ENCODE measurements around the gene CENPX.

CENPX gene

GRCh38 chr17:82055023-82055964 is 32.6 kb upstream of the CENPX start:
- no peak for DNase-seq (ENCODE audit: low read depth)

GRCh38 chr17:82054351-82055022 is 31.8 kb upstream of the CENPX start:
- DNase-seq (ENCODE audit: low read depth) = no peak

GRCh38 chr17:82053556-82054263 is 31.0 kb upstream of the CENPX start:
- no peak for DNase-seq (ENCODE audit: low read depth)

GRCh38 chr17:82053130-82053529 is 30.5 kb upstream of the CENPX start:
- no peak for DNase-seq (ENCODE audit: low read depth)

- DNase-seq (ENCODE audit: low read depth) = no peak
These were observed 30.0 kb upstream of the CENPX start for GRCh38 chr17:82052638-82053059.

GRCh38 chr17:82051776-82052637 is 29.3 kb upstream of the CENPX start, which contains the start of the genes GPS1 and RFNG:
TSS of gene GPS1 (plus strand) at chr17:82051898. CDS start at chr17:82051932, 34 bp downstream.
TSS of gene RFNG (minus strand) at chr17:82051811. CDS start at chr17:82051766, 45 bp downstream.
- no peak for DNase-seq (ENCODE audit: low read depth)

- no peak for DNase-seq (ENCODE audit: low read depth)
These were observed 28.3 kb upstream of the CENPX start for GRCh38 chr17:82050761-82051641.

- DNase-seq (ENCODE audit: low read depth) = no peak
These were observed 27.6 kb upstream of the CENPX start for GRCh38 chr17:82050152-82050760.

GRCh38 chr17:82049521-82049971 is 26.9 kb upstream of the CENPX start:
- DNase-seq (ENCODE audit: low read depth) = no peak

GRCh38 chr17:82049106-82049505 is 26.4 kb upstream of the CENPX start:
- no peak for DNase-seq (ENCODE audit: low read depth)

GRCh38 chr17:82048571-82048971 is 25.9 kb upstream of the CENPX start:
- DNase-seq (ENCODE audit: low read depth) = no peak

- no peak for DNase-seq (ENCODE audit: low read depth)
These were observed 25.4 kb upstream of the CENPX start for GRCh38 chr17:82047914-82048570.

GRCh38 chr17:82047379-82047778 is 24.7 kb upstream of the CENPX start:
- DNase-seq (ENCODE audit: low read depth) = no peak

GRCh38 chr17:82046903-82047302 is 24.2 kb upstream of the CENPX start:
- DNase-seq (ENCODE audit: low read depth) = no peak

- no peak for DNase-seq (ENCODE audit: low read depth)
These were observed 23.3 kb upstream of the CENPX start for GRCh38 chr17:82045936-82046484.

GRCh38 chr17:82043507-82043906 is 20.8 kb upstream of the CENPX start:
- no peak for DNase-seq (ENCODE audit: low read depth)

- DNase-seq (ENCODE audit: low read depth) = no peak
These were observed 20.0 kb upstream of the CENPX start for GRCh38 chr17:82042649-82043048.

- no peak for DNase-seq (ENCODE audit: low read depth)
These were observed 18.6 kb upstream of the CENPX start for GRCh38 chr17:82041144-82041814.

Data from HS-5 (cell line).